Right kidney (tissue), 1 donor: ENCODE measurements around the gene TMEM98.
"Not testable (repeated sequence)": the region's sequence is repeated elsewhere in the genome, so short reads cannot be mapped to it uniquely, and the experiment has no call there.

ENCODE experiments used
- DNase-seq: peaks from one replicate; pipeline ENCODE4 v3.0.0-alpha.2; 2016

Gene TMEM98

GRCh38 chr17:32981611-32982010 is 53.7 kb downstream of the TMEM98 start:
- DNase-seq: not testable (repeated sequence)

GRCh38 chr17:32985050-32985756 is 57.2 kb downstream of the TMEM98 start:
- DNase-seq: no peak

- not testable (repeated sequence) for DNase-seq
Measured at GRCh38 chr17:32987453-32987805, 59.5 kb downstream of the TMEM98 start.

- not testable (repeated sequence) for DNase-seq
Measured at GRCh38 chr17:32987868-32988267, 59.9 kb downstream of the TMEM98 start.

GRCh38 chr17:32988481-32989101 is 60.6 kb downstream of the TMEM98 start:
- no peak for DNase-seq

GRCh38 chr17:32992321-32993033 is 64.5 kb downstream of the TMEM98 start:
- DNase-seq: no peak

- no peak for DNase-seq
Measured at GRCh38 chr17:32993977-32994376, 66.0 kb downstream of the TMEM98 start.
